IMR-90 (cell line): ENCODE data around the gene ASTN2. TPM values are rescaled to one million over a fixed set of nuclear protein-coding genes. Genes with fewer than 3 reads are reported as not detected.

Source experiments
- ATAC-seq: fragments of 200-7000 bp; cut with Tn5 transposase; 2 replicates; pipeline ENCODE4 v1.9.1; 2020; ENCODE audit warnings: low read depth, mild to moderate bottlenecking, moderate library complexity
- BruUV-seq: library from RNA; stranded (reverse); fragments of 400-500 nt; replicated peaks from 2 replicates; lab custom pipeline; 2021; lab: Mats Ljungman, UMichigan
- CTCF ChIA-PET: fragments of 300-600 bp; formaldehyde crosslinking; extraction: SDS; loops from one replicate; lab custom pipeline; 2021; ENCODE audit warnings: antibody characterized with exemption; lab: Yijun Ruan, JAX
- POLR2A ChIA-PET: fragments of 300-600 bp; sonication (Branson Sonifier 250); formaldehyde crosslinking; loops from one replicate; lab custom pipeline; 2022; ENCODE audit warnings: antibody characterized with exemption; ENCODE audit not compliant: unreplicated experiment; lab: Charles Lee
- DNase-seq: peaks from one replicate; pipeline ENCODE4 v3.0.0; 2013
- H2AFZ ChIP-seq: replicated peaks from 2 replicates; pipeline ENCODE3; 2013; ENCODE audit warnings: low read length, mild to moderate bottlenecking; ENCODE audit not compliant: poor library complexity
- H2AK5ac ChIP-seq: 2 replicates; pipeline ENCODE4 v1.6.1; 2013; ENCODE audit warnings: low read depth, low read length, inconsistent platforms
- H2AK9ac ChIP-seq: replicated peaks from 2 replicates; pipeline ENCODE3; 2013; ENCODE audit warnings: mild to moderate bottlenecking, low read depth, low read length, moderate library complexity; ENCODE audit not compliant: poor library complexity
- H2BK120ac ChIP-seq: 2 replicates; pipeline ENCODE4 v1.6.1; 2013; ENCODE audit warnings: low read depth, low read length, inconsistent platforms
- H2BK15ac ChIP-seq: 3 replicates; pipeline ENCODE4 v1.6.1; 2013; ENCODE audit warnings: low read depth, low read length, inconsistent platforms
- H2BK20ac ChIP-seq: 2 replicates; pipeline ENCODE4 v1.6.1; 2013; ENCODE audit warnings: low read depth, mild to moderate bottlenecking, inconsistent platforms, low read length, moderate library complexity
- H2BK5ac ChIP-seq: 2 replicates; pipeline ENCODE4 v1.6.1; 2013; ENCODE audit warnings: mild to moderate bottlenecking, low read depth, low read length, inconsistent platforms; ENCODE audit not compliant: poor library complexity, severe bottlenecking
- H3K14ac ChIP-seq: replicated peaks from 2 replicates; pipeline ENCODE4 v1.6.1; 2013; ENCODE audit warnings: low read depth, low read length, inconsistent platforms
- H3K18ac ChIP-seq: 2 replicates; pipeline ENCODE4 v1.6.1; 2013; ENCODE audit warnings: low read depth, low read length, control low read depth
- H3K23ac ChIP-seq: 2 replicates; pipeline ENCODE4 v1.6.1; 2013; ENCODE audit warnings: low read depth, low read length, inconsistent platforms
- H3K27ac ChIP-seq: 2 replicates; pipeline ENCODE4 v1.5.1; 2013; ENCODE audit warnings: mild to moderate bottlenecking, control low read depth, low read length; ENCODE audit not compliant: insufficient read depth
- H3K27me3 ChIP-seq: 2 replicates; pipeline ENCODE4 v1.6.1; 2013; ENCODE audit warnings: low read length; ENCODE audit not compliant: control insufficient read depth, insufficient read depth
- H3K36me3 ChIP-seq: 2 replicates; pipeline ENCODE4 v1.6.1; 2013; ENCODE audit warnings: low read length, mixed read lengths; ENCODE audit not compliant: control insufficient read depth, insufficient read depth
- H3K4ac ChIP-seq: 2 replicates; pipeline ENCODE4 v1.6.1; 2013; ENCODE audit warnings: low read depth, low read length, inconsistent platforms
- H3K4me1 ChIP-seq: 2 replicates; pipeline ENCODE4 v1.6.1; 2013; ENCODE audit warnings: low read length, mixed read lengths; ENCODE audit not compliant: control insufficient read depth, insufficient read depth
- H3K4me2 ChIP-seq: 2 replicates; pipeline ENCODE4 v1.6.1; 2013; ENCODE audit warnings: low read depth, mild to moderate bottlenecking, control low read depth, low read length, moderate library complexity
- H3K4me3 ChIP-seq: 2 replicates; pipeline ENCODE4 v1.5.1; 2013; ENCODE audit warnings: low read depth, mild to moderate bottlenecking, control low read depth, low read length, moderate library complexity; ENCODE audit not compliant: insufficient read depth
- H3K56ac ChIP-seq: 2 replicates; pipeline ENCODE4 v1.6.1; 2013; ENCODE audit warnings: low read length, inconsistent platforms; ENCODE audit not compliant: insufficient read depth; ENCODE audit errors: extremely low read depth
- H3K79me1 ChIP-seq, 2 experiments: 2 replicates each; pipeline ENCODE4 v1.6.1; 2013; ENCODE audit warnings: low read length in 2 of 2, inconsistent platforms in 1 of 2, low read depth in 1 of 2
- H3K9ac ChIP-seq: 2 replicates; pipeline ENCODE4 v1.6.1; 2013; ENCODE audit warnings: low read depth, low read length, control low read depth
- H3K9me1 ChIP-seq: 2 replicates; pipeline ENCODE4 v1.6.1; 2013; ENCODE audit warnings: low read length, inconsistent platforms; ENCODE audit not compliant: insufficient read depth
- H3K9me3 ChIP-seq: 2 replicates; pipeline ENCODE4 v1.6.1; 2013; ENCODE audit warnings: low read length; ENCODE audit not compliant: control insufficient read depth, insufficient read depth
- H4K20me1 ChIP-seq: 2 replicates; pipeline ENCODE4 v1.6.1; 2013; ENCODE audit warnings: low read length, inconsistent platforms; ENCODE audit not compliant: insufficient read depth
- H4K5ac ChIP-seq: 2 replicates; pipeline ENCODE4 v1.6.1; 2013; ENCODE audit warnings: mild to moderate bottlenecking, low read depth, low read length, control low read depth
- H4K8ac ChIP-seq, 2 experiments: 2 replicates each; pipeline ENCODE4 v1.6.1; 2013; ENCODE audit warnings: low read depth in 2 of 2, low read length in 2 of 2, control low read depth in 1 of 2, inconsistent platforms in 1 of 2
- H4K91ac ChIP-seq: 2 replicates; pipeline ENCODE4 v1.6.1; 2013; ENCODE audit warnings: low read depth, low read length, inconsistent platforms; ENCODE audit not compliant: insufficient read depth
- BHLHE40 ChIP-seq: fragments of 150-350 bp; IDR thresholded peaks from 2 replicates; pipeline ENCODE4 v1.6.1; 2016; ENCODE audit warnings: mild to moderate bottlenecking, low read depth, low read length
- CEBPB ChIP-seq: IDR thresholded peaks from 2 replicates; pipeline ENCODE4 v1.6.1; 2012; ENCODE audit warnings: low read depth, low read length, improper control_type of control experiment
- CHD1 ChIP-seq: IDR thresholded peaks from 2 replicates; pipeline ENCODE4 v1.6.1; 2012; ENCODE audit warnings: low read depth, low read length, improper control_type of control experiment
- CTCF ChIP-seq: conservative IDR thresholded peaks from 2 replicates; pipeline ENCODE4 v1.5.1; 2012; ENCODE audit warnings: mild to moderate bottlenecking, low read depth, low read length, improper control_type of control experiment
- ELK1 ChIP-seq: fragments of 150-350 bp; IDR thresholded peaks from 2 replicates; pipeline ENCODE4 v1.6.1; 2016; ENCODE audit warnings: low read depth, mild to moderate bottlenecking, low read length, moderate library complexity, borderline replicate concordance
- MAFK ChIP-seq: IDR thresholded peaks from 2 replicates; pipeline ENCODE4 v1.6.1; 2012; ENCODE audit warnings: low read depth, low read length, improper control_type of control experiment
- MAZ ChIP-seq: IDR thresholded peaks from 2 replicates; pipeline ENCODE4 v1.6.1; 2012; ENCODE audit warnings: low read depth, mild to moderate bottlenecking, low read length, improper control_type of control experiment, moderate library complexity, borderline replicate concordance
- MXI1 ChIP-seq: IDR thresholded peaks from 2 replicates; pipeline ENCODE4 v1.6.1; 2012; ENCODE audit warnings: low read depth, mild to moderate bottlenecking, low read length, moderate library complexity, borderline replicate concordance
- NFE2L2 ChIP-seq: fragments of 150-350 bp; IDR thresholded peaks from 2 replicates; pipeline ENCODE4 v1.6.1; 2016; ENCODE audit warnings: low read depth, mild to moderate bottlenecking, low read length
- POLR2A ChIP-seq: IDR thresholded peaks from 2 replicates; pipeline ENCODE4 v1.6.1; 2012; ENCODE audit warnings: mild to moderate bottlenecking, low read depth, low read length
- RAD21 ChIP-seq: IDR thresholded peaks from 2 replicates; pipeline ENCODE4 v1.6.1; 2012; ENCODE audit warnings: low read length, improper control_type of control experiment
- RCOR1 ChIP-seq: IDR thresholded peaks from 2 replicates; pipeline ENCODE4 v1.6.1; 2012; ENCODE audit warnings: mild to moderate bottlenecking, low read length, improper control_type of control experiment; ENCODE audit not compliant: insufficient replicate concordance
- SMC3 ChIP-seq: fragments of 150-350 bp; IDR thresholded peaks from 2 replicates; pipeline ENCODE4 v1.6.1; 2016; ENCODE audit warnings: low read depth, mild to moderate bottlenecking, antibody characterized with exemption, low read length, moderate library complexity
- USF2 ChIP-seq: fragments of 150-350 bp; IDR thresholded peaks from 2 replicates; pipeline ENCODE4 v1.6.1; 2017; ENCODE audit warnings: mild to moderate bottlenecking, antibody characterized with exemption, low read length, low read depth
- WGBS, 2 experiments: methylation state at CpG; one replicate each; pipeline versions ENCODE4 v1.1.5 to v1.1.7; 2013; ENCODE audit warnings: missing lambda C conversion rate in 2 of 2; ENCODE audit not compliant: insufficient read length in 1 of 2; ENCODE audit errors: extremely low coverage in 2 of 2; 5-methylcytosine and 5-hydroxymethylcytosine counted together
- dilution Hi-C: fragments of 300-500 bp; cut with HindIII; formaldehyde crosslinking; loops from one replicate; pipeline ENCODE4 v1.14.3; 2018; ENCODE audit warnings: low sequenced_read_pairs; ENCODE audit not compliant: unreplicated experiment
- in situ Hi-C: fragments of 300-500 bp; cut with MboI; formaldehyde crosslinking; loops from 3 replicates; pipeline ENCODE4 v1.14.3; 2019; ENCODE audit warnings: low sequenced_read_pairs, inconsistent platforms, mixed read lengths
- intact Hi-C: fragments of 100-400 bp; cut with micrococcal nuclease; formaldehyde crosslinking; loops from 2 replicates; pipeline ENCODE4 v1.10.0; 2022
- polyA plus RNA-seq, 3 experiments: library from polyadenylated mRNA; depleted of rRNA; stranded (reverse); fragments of >200 nt; gene quantifications; 2 replicates each; pipeline ENCODE4 v1.2.3, GENCODE V29; 2012; ENCODE audit warnings: low replicate concordance in 1 of 3
- total RNA-seq: library from RNA; depleted of rRNA; stranded (reverse); fragments of >200 nt; gene quantifications from 2 replicates; pipeline ENCODE4 v1.2.3, GENCODE V29; 2012

Gene ASTN2
- total and polyA plus RNA-seq, 2 of the 4 experiments (the other 2 are of a cell fraction) = 3.8 to 6.8 TPM

GRCh38 chr9:117341151-117341550 is 73.7 kb downstream of the ASTN2 start:
- DNase-seq (no peak), ATAC-seq (no peak)
- in situ Hi-C loops = no loop called here
- Histone ChIP-seq H3K18ac (no peak overlapping the region), H3K14ac (no peak overlapping the region), H3K4me3 (no peak overlapping the region), H3K36me3 (no peaks in the 10 kb centered on the region), H2BK120ac (no peak overlapping the region), H4K5ac (no peak overlapping the region), H3K4me1 (no peaks in the 10 kb centered on the region), H3K9ac (no peak overlapping the region), H3K79me1 (no peaks in the 10 kb centered on the region), H2AK5ac (no peak overlapping the region), H4K20me1 (no peaks in the 10 kb centered on the region), H2BK20ac (no peak overlapping the region), H3K4ac (no peak overlapping the region), H3K27me3 (no peaks in the 10 kb centered on the region), H2AK9ac (no peak overlapping the region), H3K9me3 (peaks cover 5% of the 10 kb centered on the region), H3K4me2 (no peak overlapping the region), H4K8ac (no peak overlapping the region), H4K91ac (no peak overlapping the region), H2BK15ac (no peak overlapping the region), H2BK5ac (no peak overlapping the region), H2AFZ (no peak overlapping the region), H3K56ac (no peak overlapping the region), H3K9me1 (no peaks in the 10 kb centered on the region), H3K27ac (no peak overlapping the region), H3K23ac (no peak overlapping the region)
- ChIA-PET CTCF (no interaction called here), POLR2A (no interaction called here)
- no CpG with 5 or more reads among the region's 2 CpGs for WGBS, 2 experiments
- no TSS peak for BruUV-seq
- dilution Hi-C loops = no loop called here
- intact Hi-C loops = loop anchor here (10.0 kb wide), 1 partner anchor 46 kb away; no protein-coding TSS in a partner anchor
- no peak for TF ChIP-seq CEBPB
- TF ChIP-seq ELK1 = no peak
- TF ChIP-seq USF2 = no peak
- TF ChIP-seq MAFK = no peak
- TF ChIP-seq POLR2A = no peak
- TF ChIP-seq CHD1 = no peak
- TF ChIP-seq RCOR1 = no peak
- no peak for TF ChIP-seq CTCF
- TF ChIP-seq MAZ = no peak
- no peak for TF ChIP-seq SMC3
- no peak for TF ChIP-seq BHLHE40
- no peak for TF ChIP-seq NFE2L2
- TF ChIP-seq MXI1 = no peak
- no peak for TF ChIP-seq RAD21
